Sigmoid colon (tissue), 7 donors: ENCODE measurements around the gene MDGA2. TPM values are rescaled to one million over a fixed set of nuclear protein-coding genes. Genes with fewer than 3 reads are reported as not detected.

Experiments used
- DNase-seq: peaks from one replicate; pipeline ENCODE4 v3.0.0-alpha.2; 2019
- H3K27ac ChIP-seq, 4 donors: fragments of 200-600 bp; sonication (generic); one replicate each; pipeline ENCODE4 v1.5.1; 2016 to 2019; ENCODE audit warnings: mild to moderate bottlenecking in 1 of 4
- H3K27me3 ChIP-seq, 3 donors: fragments of 200-600 bp; sonication (generic); one replicate each; pipeline ENCODE4 v1.5.1; 2019; ENCODE audit warnings: mild to moderate bottlenecking in 1 of 3
- H3K36me3 ChIP-seq, 4 donors: fragments of 200-600 bp; sonication (generic); one replicate each; pipeline ENCODE4 v1.5.1; 2016 to 2019
- H3K4me1 ChIP-seq, 4 donors: fragments of 200-600 bp; sonication (generic); one replicate each; pipeline ENCODE4 v1.5.1; 2017 to 2019
- H3K4me3 ChIP-seq, 4 donors: fragments of 200-600 bp; sonication (generic); one replicate each; pipeline ENCODE4 v1.5.1; 2017 to 2019; ENCODE audit warnings: mild to moderate bottlenecking in 2 of 4, moderate library complexity in 1 of 4
- H3K9me3 ChIP-seq, 4 donors: fragments of 200-600 bp in 3 of 4; sonication (generic) in 3 of 4; one replicate each; pipeline versions ENCODE4 v1.5.1 to v1.6.1; 2013 to 2019
- EP300 ChIP-seq, 4 donors: sonication (generic); formaldehyde crosslinking; IDR thresholded peaks; one replicate each; pipeline ENCODE4 v1.6.1; 2017; ENCODE audit warnings: antibody characterized with exemption in 4 of 4
- POLR2A ChIP-seq, 2 donors: fragments of 450-650 bp; IDR thresholded peaks; one replicate each; pipeline ENCODE4 v1.6.1; 2016; ENCODE audit warnings: antibody characterized with exemption in 2 of 2, mild to moderate bottlenecking in 2 of 2, moderate library complexity in 2 of 2
- POLR2AphosphoS5 ChIP-seq, 4 donors: sonication (generic); formaldehyde crosslinking; IDR thresholded peaks; one replicate each; pipeline ENCODE4 v1.6.1; 2017; ENCODE audit warnings: antibody characterized with exemption in 4 of 4
- WGBS, 2 donors: extraction: QIAGEN DNeasy Blood & Tissue Kit; methylation state at CpG; one replicate each; pipeline ENCODE4 v1.1.7; 2013; 5-methylcytosine and 5-hydroxymethylcytosine counted together
- intact Hi-C: fragments of 100-400 bp; cut with DNase I; formaldehyde crosslinking; loops from one replicate; pipeline ENCODE4 v1.15.1; 2023
- polyA plus RNA-seq, 3 donors: library from polyadenylated mRNA; stranded (reverse); fragments of 200-250 nt; gene quantifications; one replicate each; pipeline ENCODE4 v1.2.3, GENCODE V29; 2013
- total RNA-seq, 4 donors: library from RNA; depleted of rRNA; stranded (reverse); fragments of >200 nt; gene quantifications; one replicate each; pipeline ENCODE4 v1.1.0, GENCODE V29; 2016
- TF ChIP-seq, protein P1 (sequence below), 4 experiments: fragments of 450-650 bp in 3 of 4; fragments of 200-600 bp in 1 of 4; IDR thresholded peaks; one replicate each; pipeline ENCODE4 v1.5.1; 2016 to 2019; ENCODE audit warnings: antibody characterized with exemption in 4 of 4, mild to moderate bottlenecking in 3 of 4, moderate library complexity in 2 of 4
- donor health status: healthy with polysubstance abuse.
- donor health status: Bipolar disorder and iron deficiency.
- donor health status: healthy.

MDGA2 gene
- total and polyA plus RNA-seq, 7 donors: under 0.01 to 1.2 (median 0.33) TPM; not detected in 2

DNA sequence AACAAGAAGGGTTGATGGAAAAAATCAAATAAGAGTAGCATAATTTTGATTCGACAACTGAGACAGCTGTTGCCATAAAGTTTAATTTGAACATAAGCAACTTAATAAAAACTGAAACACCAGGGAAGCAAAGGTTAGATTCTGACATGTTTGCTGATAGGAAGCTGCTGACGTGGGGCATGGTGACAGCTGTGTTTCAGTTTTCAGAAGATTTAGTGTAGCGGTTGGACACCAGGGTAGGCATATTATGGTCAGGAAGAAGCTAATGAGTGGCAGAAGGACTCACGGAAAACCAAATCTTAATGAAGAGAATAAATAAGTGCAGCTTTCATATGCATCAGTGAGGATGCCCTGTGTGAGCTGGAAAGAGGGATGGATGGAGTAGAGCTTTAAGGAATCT lies 687.1 kb downstream of the MDGA2 start:
- Histone ChIP-seq H3K27me3 (no peaks in the 10 kb centered on the region), H3K4me3 (no peak overlapping the region), H3K27ac (no peak overlapping the region), H3K4me1 (no peaks in the 10 kb centered on the region), H3K36me3 (no peaks in the 10 kb centered on the region), H3K9me3 (no peaks in the 10 kb centered on the region)
- no peak for DNase-seq
- TF ChIP-seq POLR2AphosphoS5 (IDR thresholded peaks at IDR 0.05) (no peak), POLR2A (IDR thresholded peaks at IDR 0.05) (no peak), EP300 (IDR thresholded peaks at IDR 0.05) (no peak)
- TF ChIP-seq, protein P1, sequence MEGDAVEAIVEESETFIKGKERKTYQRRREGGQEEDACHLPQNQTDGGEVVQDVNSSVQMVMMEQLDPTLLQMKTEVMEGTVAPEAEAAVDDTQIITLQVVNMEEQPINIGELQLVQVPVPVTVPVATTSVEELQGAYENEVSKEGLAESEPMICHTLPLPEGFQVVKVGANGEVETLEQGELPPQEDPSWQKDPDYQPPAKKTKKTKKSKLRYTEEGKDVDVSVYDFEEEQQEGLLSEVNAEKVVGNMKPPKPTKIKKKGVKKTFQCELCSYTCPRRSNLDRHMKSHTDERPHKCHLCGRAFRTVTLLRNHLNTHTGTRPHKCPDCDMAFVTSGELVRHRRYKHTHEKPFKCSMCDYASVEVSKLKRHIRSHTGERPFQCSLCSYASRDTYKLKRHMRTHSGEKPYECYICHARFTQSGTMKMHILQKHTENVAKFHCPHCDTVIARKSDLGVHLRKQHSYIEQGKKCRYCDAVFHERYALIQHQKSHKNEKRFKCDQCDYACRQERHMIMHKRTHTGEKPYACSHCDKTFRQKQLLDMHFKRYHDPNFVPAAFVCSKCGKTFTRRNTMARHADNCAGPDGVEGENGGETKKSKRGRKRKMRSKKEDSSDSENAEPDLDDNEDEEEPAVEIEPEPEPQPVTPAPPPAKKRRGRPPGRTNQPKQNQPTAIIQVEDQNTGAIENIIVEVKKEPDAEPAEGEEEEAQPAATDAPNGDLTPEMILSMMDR (IDR thresholded peaks at IDR 0.05): no peak
- WGBS, 2 donors: 81 to 84% methylated on average over 4 of the region's 4 CpGs
- intact Hi-C loops: no loop called here

DNA sequence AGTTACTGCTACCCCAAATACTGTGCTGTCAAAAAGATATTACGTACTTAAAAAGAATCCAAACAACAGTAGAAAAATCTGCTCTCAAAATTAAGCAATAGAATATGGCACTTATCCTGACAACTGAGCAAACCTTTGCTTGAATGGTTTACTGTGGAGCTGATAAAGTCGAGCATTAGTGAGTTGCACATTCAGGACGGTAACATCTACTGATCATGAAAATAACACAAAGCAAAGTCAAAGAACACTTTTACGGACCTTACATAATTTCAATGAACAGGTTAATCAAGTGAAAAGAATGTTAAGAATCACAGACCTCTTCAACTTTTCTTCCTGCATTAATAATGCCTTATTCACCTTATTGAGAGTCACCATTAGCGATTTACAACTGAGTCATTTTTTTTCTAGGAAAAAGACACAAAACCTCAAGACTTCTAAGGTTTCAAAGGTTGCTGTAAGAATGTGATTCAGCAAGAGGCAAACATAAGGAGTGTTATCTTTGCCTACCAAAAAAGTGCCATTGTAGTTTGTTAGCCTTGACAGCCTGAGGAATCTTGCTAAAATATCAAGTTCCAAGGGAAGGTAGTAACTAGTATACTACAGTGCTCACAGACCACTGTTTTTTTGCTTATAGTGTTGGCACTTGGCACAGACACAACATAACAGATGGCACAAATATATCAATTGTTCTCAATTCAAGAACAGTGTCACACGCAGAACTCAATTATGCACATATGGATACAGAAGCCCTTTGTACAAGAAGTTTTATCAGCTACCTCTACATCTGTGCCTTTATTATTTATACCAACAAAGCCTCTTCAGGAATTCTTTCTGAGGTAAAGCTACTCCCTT lies 689.6 kb downstream of the MDGA2 start:
- H3K4me3 ChIP-seq: no peak overlapping the region
- no peaks in the 10 kb centered on the region for H3K27me3 ChIP-seq
- DNase-seq: no peak
- H3K36me3 ChIP-seq: no peaks in the 10 kb centered on the region
- 72 to 79% methylated on average over 6 of the region's 6 CpGs for WGBS, 2 donors
- intact Hi-C loops: no loop called here
- no peak for TF ChIP-seq EP300 (IDR thresholded peaks at IDR 0.05)
- TF ChIP-seq, protein P1 (IDR thresholded peaks at IDR 0.05): no peak
- no peak for TF ChIP-seq POLR2AphosphoS5 (IDR thresholded peaks at IDR 0.05)
- no peak for TF ChIP-seq POLR2A (IDR thresholded peaks at IDR 0.05)
- no peaks in the 10 kb centered on the region for H3K9me3 ChIP-seq
- no peaks in the 10 kb centered on the region for H3K4me1 ChIP-seq
- no peak overlapping the region for H3K27ac ChIP-seq

GRCh38 chr14:46973295-46973694 lies 702.1 kb downstream of the MDGA2 start:
- intact Hi-C loops: no loop called here
- 13 to 48% methylated on average over 2 of the region's 2 CpGs for WGBS, 2 donors
- Histone ChIP-seq H3K4me1 (no peaks in the 10 kb centered on the region), H3K4me3 (no peak overlapping the region), H3K27ac (no peak overlapping the region), H3K9me3 (no peaks in the 10 kb centered on the region), H3K36me3 (no peaks in the 10 kb centered on the region), H3K27me3 (no peaks in the 10 kb centered on the region)
- DNase-seq: no peak
- TF ChIP-seq POLR2AphosphoS5 (IDR thresholded peaks at IDR 0.05) (no peak), POLR2A (IDR thresholded peaks at IDR 0.05) (no peak), EP300 (IDR thresholded peaks at IDR 0.05) (no peak)
- TF ChIP-seq, protein P1 (IDR thresholded peaks at IDR 0.05): no peak

DNA sequence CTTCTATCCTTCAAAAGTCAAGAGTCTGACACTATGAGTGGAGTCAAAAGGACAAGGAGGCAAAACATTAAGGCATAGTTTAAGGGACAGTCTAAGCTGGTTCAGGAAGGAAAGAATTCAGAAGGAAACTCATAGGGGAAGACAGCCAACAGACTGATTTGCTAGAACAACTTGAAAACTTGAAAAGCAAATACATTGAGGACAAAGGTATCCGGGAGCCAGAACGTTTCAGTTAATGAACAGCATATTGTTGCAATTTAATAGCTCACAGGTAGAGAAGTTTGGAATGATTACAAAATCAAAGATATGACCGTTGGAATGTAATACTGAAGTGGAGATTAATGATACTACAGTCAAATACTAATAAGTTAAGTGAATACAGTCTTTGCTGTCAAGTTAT lies 711.0 kb downstream of the MDGA2 start:
- H3K27me3 ChIP-seq: no peaks in the 10 kb centered on the region
- intact Hi-C loops: no loop called here
- H3K27ac ChIP-seq: no peak overlapping the region
- TF ChIP-seq, protein P1 (IDR thresholded peaks at IDR 0.05): no peak
- no peak for TF ChIP-seq EP300 (IDR thresholded peaks at IDR 0.05)
- TF ChIP-seq POLR2A (IDR thresholded peaks at IDR 0.05): no peak
- no peak for TF ChIP-seq POLR2AphosphoS5 (IDR thresholded peaks at IDR 0.05)
- 19 to 65% methylated on average over 3 of the region's 3 CpGs for WGBS, 2 donors
- no peak for DNase-seq
- no peaks in the 10 kb centered on the region for H3K36me3 ChIP-seq
- H3K4me1 ChIP-seq: no peaks in the 10 kb centered on the region
- no peaks in the 10 kb centered on the region for H3K9me3 ChIP-seq
- H3K4me3 ChIP-seq: no peak overlapping the region
